Measurements from ENCODE around the gene RANBP3L. TPM values are rescaled to one million over a fixed set of nuclear protein-coding genes. Genes with fewer than 3 reads are reported as not detected.

RANBP3L gene
- polyA plus RNA-seq, 2 of the 4 experiments (the other 2 are of a cell fraction): not detected

GRCh38 chr5:36209664-36210063, 92.0 kb downstream of the RANBP3L start:
- no peaks in the 10 kb centered on the region for H3K9me3 ChIP-seq
- no peak for TF ChIP-seq FOXS1 (CRISPR knock-in tag; IDR thresholded peaks at IDR 0.05)
- TF ChIP-seq EHMT2 (IDR thresholded peaks at IDR 0.05; ENCODE audit: low read depth): no peak
- no peak for TF ChIP-seq JUN (IDR thresholded peaks at IDR 0.05)
- TF ChIP-seq POLR2A (IDR thresholded peaks at IDR 0.05; ENCODE audit: low read length): no peak
- no peak for TF ChIP-seq JUNB (IDR thresholded peaks at IDR 0.05)
- TF ChIP-seq RFX5 (IDR thresholded peaks at IDR 0.05): no peak
- no peak for TF ChIP-seq POLR2AphosphoS2 (conservative IDR thresholded peaks at IDR 0.05; ENCODE audit: low read length)
- TF ChIP-seq NFE2L2 (conservative IDR thresholded peaks at IDR 0.05; ENCODE audit: low read length): no peak
- no peak for TF ChIP-seq E2F6 (IDR thresholded peaks at IDR 0.05; ENCODE audit: borderline replicate concordance, low read depth)
- TF ChIP-seq ESRRA (IDR thresholded peaks at IDR 0.05; ENCODE audit: borderline replicate concordance, low read length): no peak
- TF ChIP-seq MAX (IDR thresholded peaks at IDR 0.05): no peak
- no peak for TF ChIP-seq MYC (IDR thresholded peaks at IDR 0.05; ENCODE audit: borderline replicate concordance, low read length)
- no peak for TF ChIP-seq EHF (CRISPR knock-in tag; IDR thresholded peaks at IDR 0.05)
- no peak overlapping the region for H3K4me3 ChIP-seq
- POLR2A ChIA-PET: no interaction called here
- CTCF ChIA-PET: no interaction called here
- no peak overlapping the region for H3K27ac ChIP-seq
- 84% methylated on average over 3 of the region's 3 CpGs for WGBS (ENCODE audit: missing lambda C conversion rate)
- no peak overlapping the region for H3K4me2 ChIP-seq
- FAIRE-seq (no peak), ATAC-seq (no peak), DNase-seq (ENCODE audit: low read depth in 1 of 2, low spot score in 1 of 2) (no peak)
- H3K4me1 ChIP-seq: no peaks in the 10 kb centered on the region

- Histone ChIP-seq H3K4me2 (no peak overlapping the region), H3K4me1 (no peaks in the 10 kb centered on the region), H3K27ac (no peak overlapping the region), H3K4me3 (no peak overlapping the region), H3K9me3 (no peaks in the 10 kb centered on the region)
- 90% methylated on average over 2 of the region's 2 CpGs for WGBS (ENCODE audit: missing lambda C conversion rate)
- DNase-seq (ENCODE audit: low read depth in 1 of 2, low spot score in 1 of 2) (no peak), ATAC-seq (no peak), FAIRE-seq (no peak)
- ChIA-PET CTCF (no interaction called here), POLR2A (no interaction called here)
- TF ChIP-seq ESRRA (IDR thresholded peaks at IDR 0.05; ENCODE audit: borderline replicate concordance, low read length) (no peak), EHMT2 (IDR thresholded peaks at IDR 0.05; ENCODE audit: low read depth) (no peak), TP53 (CRISPR knock-in tag; IDR thresholded peaks at IDR 0.05) (no peak), CTCF (IDR thresholded peaks at IDR 0.05) (no peak), ZSCAN20 (CRISPR knock-in tag; IDR thresholded peaks at IDR 0.05) (no peak), HMGXB4 (CRISPR knock-in tag; IDR thresholded peaks at IDR 0.05; ENCODE audit: borderline replicate concordance) (no peak), EP300 (IDR thresholded peaks at IDR 0.05) (no peak), ZC3H11A (IDR thresholded peaks at IDR 0.05) (no peak)
Observed at GRCh38 chr5:36208786-36209185, 92.9 kb downstream of the RANBP3L start.

GRCh38 chr5:36206913-36207312, 94.8 kb downstream of the RANBP3L start:
- POLR2A ChIA-PET: no interaction called here
- Histone ChIP-seq H3K4me3 (no peak overlapping the region), H3K27ac (no peak overlapping the region), H3K4me1 (no peaks in the 10 kb centered on the region), H3K9me3 (no peaks in the 10 kb centered on the region), H3K4me2 (no peak overlapping the region)
- CTCF ChIA-PET: interaction anchor here (1.0 kb wide), 1 partner anchor 29 kb away, joined by 3 read pairs; no protein-coding TSS in a partner anchor
- FAIRE-seq (no peak), DNase-seq (ENCODE audit: low read depth in 1 of 2, low spot score in 1 of 2) (no peak), ATAC-seq (no peak)
- no peak for TF ChIP-seq SREBF2 (IDR thresholded peaks at IDR 0.05)
- TF ChIP-seq ESRRA (IDR thresholded peaks at IDR 0.05; ENCODE audit: borderline replicate concordance, low read length): no peak
- no peak for TF ChIP-seq KDM5A (IDR thresholded peaks at IDR 0.05)
- no peak for TF ChIP-seq ZNF302 (CRISPR knock-in tag; IDR thresholded peaks at IDR 0.05)
- no peak for TF ChIP-seq TP53 (CRISPR knock-in tag; IDR thresholded peaks at IDR 0.05)
- no peak for TF ChIP-seq NPAS2 (CRISPR knock-in tag; IDR thresholded peaks at IDR 0.05; ENCODE audit: borderline replicate concordance)
- no peak for TF ChIP-seq CEBPB (IDR thresholded peaks at IDR 0.05)
- no peak for TF ChIP-seq BCL3 (IDR thresholded peaks at IDR 0.05)
- TF ChIP-seq SMC3 (IDR thresholded peaks at IDR 0.05): no peak
- TF ChIP-seq TFCP2L1 (CRISPR knock-in tag; IDR thresholded peaks at IDR 0.05): no peak
- TF ChIP-seq RNF2 (IDR thresholded peaks at IDR 0.05; ENCODE audit: borderline replicate concordance, low read depth): no peak
- no peak for TF ChIP-seq MAZ (IDR thresholded peaks at IDR 0.05; ENCODE audit: borderline replicate concordance, low read depth, low read length)
- TF ChIP-seq EHMT2 (IDR thresholded peaks at IDR 0.05; ENCODE audit: low read depth): no peak
- TF ChIP-seq ZSCAN20 (CRISPR knock-in tag; IDR thresholded peaks at IDR 0.05): no peak
- no peak for TF ChIP-seq ZC3H11A (IDR thresholded peaks at IDR 0.05)

Data from A549 (cell line).